Measurements from ENCODE around the gene NDUFA5. TPM values are rescaled to one million over a fixed set of nuclear protein-coding genes. Genes with fewer than 3 reads are reported as not detected.
"Not testable (repeated sequence)": the region's sequence is repeated elsewhere in the genome, so short reads cannot be mapped to it uniquely, and the experiment has no call there.

The NDUFA5 gene
- total and polyA plus RNA-seq, 2 experiments from 2014 or later: 55.2 to 207 TPM

GRCh38 chr7:123552641-123553040 is 5.0 kb downstream of the NDUFA5 start:
- ATAC-seq (no peak), DNase-seq (ENCODE audit: low spot score) (no peak)
- Mint-ChIP-seq H3K4me3 (no peak overlapping the region), H3K36me3 (ENCODE audit: low read depth) (peaks cover 34% of the 10 kb centered on the region), H3K9me3 (no peaks in the 10 kb centered on the region), H3K4me1 (no peaks in the 10 kb centered on the region), H3K27ac (no peak overlapping the region), H3K27me3 (ENCODE audit: insufficient read depth, low read depth, poor library complexity) (no peaks in the 10 kb centered on the region)
- H3K36me3 ChIP-seq (ENCODE audit: insufficient read depth): peaks cover 8% of the 10 kb centered on the region
- TF ChIP-seq POLR2AphosphoS5 (IDR thresholded peaks at IDR 0.05; ENCODE audit: low read depth) (no peak), EZH2phosphoT487 (IDR thresholded peaks at IDR 0.05; ENCODE audit: unreplicated experiment) (no peak), ZNF331 (CRISPR knock-in tag; IDR thresholded peaks at IDR 0.05; ENCODE audit: low read depth) (no peak), REST (IDR thresholded peaks at IDR 0.05; ENCODE audit: unreplicated experiment) (no peak), JUNB (IDR thresholded peaks at IDR 0.05; ENCODE audit: unreplicated experiment) (no peak), EZH2 (IDR thresholded peaks at IDR 0.05; ENCODE audit: low read depth, unreplicated experiment) (no peak), CTCF (conservative IDR thresholded peaks at IDR 0.05; ENCODE audit: low read depth in 2 of 2) (no peak), STAT1 (IDR thresholded peaks at IDR 0.05; ENCODE audit: unreplicated experiment) (no peak)
- peaks cover 61% of the 10 kb centered on the region for H3K79me2 ChIP-seq (replicated peaks; ENCODE audit: insufficient read depth)
- H3K27ac ChIP-seq (ENCODE audit: low read depth): no peak overlapping the region
- H4K20me1 ChIP-seq (replicated peaks; ENCODE audit: insufficient read depth): no peaks in the 10 kb centered on the region; the same call in 1 of the 2 replicates
- H3K4me3 ChIP-seq: no peak overlapping the region
- H3K4me2 ChIP-seq: no peak overlapping the region
- H3K4me1 ChIP-seq (ENCODE audit: insufficient read depth): peaks cover 7% of the 10 kb centered on the region; the same call in 1 of the 2 replicates
- H2AFZ ChIP-seq: no peak overlapping the region
- H3K9me2 ChIP-seq (ENCODE audit: insufficient read depth): no peaks in the 10 kb centered on the region
- H3K27me3 ChIP-seq (ENCODE audit: insufficient read depth): no peaks in the 10 kb centered on the region
- no peaks in the 10 kb centered on the region for H3F3A ChIP-seq (replicated peaks; ENCODE audit: low read depth)

GRCh38 chr7:123552134-123552533 is 5.5 kb downstream of the NDUFA5 start:
- not testable (repeated sequence) for H3K27ac Mint-ChIP-seq; H3K9me2 ChIP-seq (ENCODE audit: insufficient read depth); H3K9me3 Mint-ChIP-seq; H2AFZ ChIP-seq; H3K4me3 ChIP-seq; DNase-seq (ENCODE audit: low spot score); H3K27ac ChIP-seq (ENCODE audit: low read depth); H3K36me3 ChIP-seq (ENCODE audit: insufficient read depth); H3K4me1 ChIP-seq (ENCODE audit: insufficient read depth); H3K4me1 Mint-ChIP-seq; H4K20me1 ChIP-seq (replicated peaks; ENCODE audit: insufficient read depth); H3K4me2 ChIP-seq; H3F3A ChIP-seq (replicated peaks; ENCODE audit: low read depth); H3K27me3 ChIP-seq (ENCODE audit: insufficient read depth); H3K4me3 Mint-ChIP-seq; H3K27me3 Mint-ChIP-seq (ENCODE audit: insufficient read depth, low read depth, poor library complexity); ATAC-seq
- peaks cover 34% of the 10 kb centered on the region for H3K36me3 Mint-ChIP-seq (ENCODE audit: low read depth)
- peaks cover 63% of the 10 kb centered on the region for H3K79me2 ChIP-seq (replicated peaks; ENCODE audit: insufficient read depth)
